Left ventricle myocardium inferior (tissue), 1 donor: ENCODE measurements around the gene CENPU. TPM values are rescaled to one million over a fixed set of nuclear protein-coding genes. Genes with fewer than 3 reads are reported as not detected.

Source experiments
- DNase-seq: peaks from one replicate; pipeline ENCODE4 v3.0.0-alpha.2; 2020
- H3K27ac ChIP-seq: fragments of 200-600 bp; replicated peaks from 2 replicates; pipeline ENCODE4 v1.8.0; 2021
- H3K27me3 ChIP-seq: fragments of 200-600 bp; 2 replicates; pipeline ENCODE4 v1.8.0; 2021; ENCODE audit warnings: low read depth
- H3K36me3 ChIP-seq: fragments of 200-600 bp; 2 replicates; pipeline ENCODE4 v1.8.0; 2021
- H3K4me1 ChIP-seq: fragments of 200-600 bp; 2 replicates; pipeline ENCODE4 v1.8.0; 2021
- H3K4me3 ChIP-seq: fragments of 200-600 bp; 2 replicates; pipeline ENCODE4 v1.8.0; 2021; ENCODE audit warnings: mild to moderate bottlenecking, moderate library complexity
- H3K9me3 ChIP-seq: fragments of 200-600 bp; replicated peaks from 2 replicates; pipeline ENCODE4 v1.8.0; 2021
- CTCF ChIP-seq: fragments of 200-600 bp; IDR thresholded peaks from 2 replicates; pipeline ENCODE4 v1.8.0; 2021; ENCODE audit warnings: antibody characterized with exemption, mild to moderate bottlenecking, borderline replicate concordance
- intact Hi-C: fragments of 100-400 bp; cut with micrococcal nuclease; formaldehyde crosslinking; loops from one replicate; pipeline ENCODE4 v1.11.0; 2022
- total RNA-seq: library from RNA; stranded (reverse); fragmentation: NEBNext Ultra II Directional; extraction: Animal tissue kit (Norgen Biotek cat#: 25700); gene quantifications from one replicate; pipeline ENCODE4 v1.2.1, GENCODE V29; 2021
- donor health status: DM: no; HTN: yes; CAD: no; lungs with severe emphysema.

The CENPU gene
- total RNA-seq, 1 donor from 2014 or later, result 1.8 TPM

GRCh38 chr4:184719407-184719806 lies 14.5 kb downstream of the CENPU start:
- DNase-seq, result no peak
- intact Hi-C loops, result no loop called here
- no peak for TF ChIP-seq CTCF
- H3K4me1 ChIP-seq, result no peaks in the 10 kb centered on the region
- H3K27me3 ChIP-seq, result no peaks in the 10 kb centered on the region
- peaks cover 13% of the 10 kb centered on the region for H3K9me3 ChIP-seq
- H3K27ac ChIP-seq, result no peak overlapping the region
- no peak overlapping the region for H3K4me3 ChIP-seq
- no peaks in the 10 kb centered on the region for H3K36me3 ChIP-seq

- H3K4me1 ChIP-seq, result no peaks in the 10 kb centered on the region
- intact Hi-C loops, result no loop called here
These were observed 18.4 kb downstream of the CENPU start for GRCh38 chr4:184715526-184715925.

GRCh38 chr4:184713887-184714286 lies 20.0 kb downstream of the CENPU start:
- H3K4me1 ChIP-seq, result no peaks in the 10 kb centered on the region
- TF ChIP-seq CTCF, result no peak
- intact Hi-C loops, result no loop called here
- H3K4me3 ChIP-seq, result no peak overlapping the region
- no peaks in the 10 kb centered on the region for H3K36me3 ChIP-seq
- no peak for DNase-seq
- no peaks in the 10 kb centered on the region for H3K9me3 ChIP-seq
- no peak overlapping the region for H3K27ac ChIP-seq
- no peaks in the 10 kb centered on the region for H3K27me3 ChIP-seq

More at GRCh38 chr4:184715526-184715925, 18.4 kb downstream of the CENPU start:
- no peak overlapping the region for H3K4me3 ChIP-seq
- H3K36me3 ChIP-seq, result no peaks in the 10 kb centered on the region
- H3K9me3 ChIP-seq, result no peaks in the 10 kb centered on the region
- TF ChIP-seq CTCF, result no peak
- no peak overlapping the region for H3K27ac ChIP-seq
- no peaks in the 10 kb centered on the region for H3K27me3 ChIP-seq
- no peak for DNase-seq

GRCh38 chr4:184712322-184712721 lies 21.6 kb downstream of the CENPU start:
- intact Hi-C loops, result no loop called here
- no peaks in the 10 kb centered on the region for H3K4me1 ChIP-seq

GRCh38 chr4:184706453-184706852 lies 27.4 kb downstream of the CENPU start:
- intact Hi-C loops, result no loop called here
- H3K9me3 ChIP-seq, result no peaks in the 10 kb centered on the region
- H3K4me3 ChIP-seq, result no peak overlapping the region
- H3K27me3 ChIP-seq, result no peaks in the 10 kb centered on the region
- TF ChIP-seq CTCF, result no peak
- no peaks in the 10 kb centered on the region for H3K4me1 ChIP-seq
- H3K27ac ChIP-seq, result no peak overlapping the region
- DNase-seq, result no peak
- no peaks in the 10 kb centered on the region for H3K36me3 ChIP-seq

More at GRCh38 chr4:184712322-184712721, 21.6 kb downstream of the CENPU start:
- Histone ChIP-seq H3K36me3 (no peaks in the 10 kb centered on the region), H3K4me3 (no peak overlapping the region), H3K9me3 (no peaks in the 10 kb centered on the region), H3K27me3 (no peaks in the 10 kb centered on the region), H3K27ac (no peak overlapping the region)
- no peak for TF ChIP-seq CTCF
- no peak for DNase-seq

- TF ChIP-seq CTCF, result no peak
- intact Hi-C loops, result no loop called here
These were observed 28.2 kb downstream of the CENPU start for GRCh38 chr4:184705692-184706091.

More at GRCh38 chr4:184705692-184706091, 28.2 kb downstream of the CENPU start:
- Histone ChIP-seq H3K4me1 (no peaks in the 10 kb centered on the region), H3K36me3 (no peaks in the 10 kb centered on the region), H3K9me3 (no peaks in the 10 kb centered on the region), H3K27ac (no peak overlapping the region), H3K27me3 (no peaks in the 10 kb centered on the region), H3K4me3 (no peak overlapping the region)
- DNase-seq, result no peak
